Measurements from ENCODE around the gene DGKZ. TPM values are rescaled to one million over a fixed set of nuclear protein-coding genes. Genes with fewer than 3 reads are reported as not detected.

The DGKZ gene
- total and polyA plus RNA-seq, 10 of the 15 experiments (the other 5 are each of a cell fraction or from before 2014, with no cell fraction given) = 0.50 to 78.4 (median 39.5) TPM

DNA sequence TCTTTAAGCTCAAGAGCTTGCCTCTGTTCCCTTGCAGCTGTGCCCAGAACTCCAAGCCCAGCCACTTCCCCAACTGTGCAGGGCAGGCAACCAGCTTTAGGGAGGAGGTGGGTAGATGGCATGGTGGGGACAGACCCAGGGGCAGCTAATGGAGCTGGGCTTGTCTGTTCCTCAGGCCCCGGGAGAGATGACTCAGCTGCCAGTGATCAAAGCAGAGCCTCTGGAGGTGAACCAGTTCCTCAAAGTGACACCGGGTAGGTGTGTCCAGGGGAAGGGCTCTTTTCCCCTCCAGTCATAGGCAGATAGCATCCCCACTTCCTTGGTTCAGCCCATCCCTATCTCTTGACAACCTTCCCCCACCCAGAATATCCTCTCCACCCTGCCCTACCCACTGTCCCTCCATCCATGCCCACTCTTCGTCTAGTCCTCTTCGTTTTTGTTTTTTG, 37.4 kb upstream of the DGKZ start:
- peaks cover 7% of the 10 kb centered on the region for H3K4me1 ChIP-seq (ENCODE audit: control insufficient read depth, insufficient read depth, low read length)
- FAIRE-seq (peak; percentile 35), DNase-seq (ENCODE audit: low read depth, low spot score) (no peak), ATAC-seq (peak; percentile 88)
- ChIA-PET CTCF (interaction anchor here (0.6 to 14.4 kb wide), 30 partner anchors 8 to 538 kb away, joined by 3 to 626 read pairs (median 5); partner anchors contain the start of genes CREB3L1 and DGKZ), RAD21 (ENCODE audit: unreplicated experiment) (interaction anchor here (0.7 to 14.8 kb wide), 14 partner anchors 9 to 94 kb away, joined by 3 to 316 read pairs (median 3); partner anchors contain the start of genes CREB3L1 and DGKZ), POLR2A (interaction anchor here (0.5 to 1.5 kb wide), 5 partner anchors 32 to 167 kb away, joined by 3 to 9 read pairs (median 3); partner anchors contain the start of gene CREB3L1), SMC1A (ENCODE audit: uncharacterized antibody, unreplicated experiment) (interaction anchor here (0.6 to 7.0 kb wide), 16 partner anchors 8 to 337 kb away, joined by 3 to 120 read pairs (median 4); partner anchors contain the start of gene CREB3L1)
- peak overlapping the region; percentile 4; the same call in 1 of the 2 replicates for H2AFZ ChIP-seq (ENCODE audit: control insufficient read depth, low read depth, low read length)
- H3K36me3 ChIP-seq (ENCODE audit: control insufficient read depth in 2 of 2, insufficient read depth in 2 of 2, low read length in 1 of 2) = no peaks in the 10 kb centered on the region
- peak overlapping the region; percentile 33; the same call in 1 of the 2 replicates for H3K27ac ChIP-seq (ENCODE audit: control insufficient read depth, insufficient read depth)
- H3K9me3 ChIP-seq (replicated peaks; ENCODE audit: control insufficient read depth, insufficient read depth, low read length) = no peaks in the 10 kb centered on the region
- no TSS peak for BruUV-seq (replicated peaks)
- no peaks in the 10 kb centered on the region; a peak in 1 of 4 replicates for H3K27me3 ChIP-seq (replicated peaks in 1 of 2; ENCODE audit: control insufficient read depth in 2 of 2, insufficient read depth in 2 of 2, low read length in 1 of 2)
- H3K9ac ChIP-seq (ENCODE audit: control insufficient read depth, insufficient read depth, low read length) = no peak overlapping the region
- intact Hi-C loops (cut with micrococcal nuclease; ENCODE audit: unreplicated experiment) (loop anchor here (5.0 to 10.0 kb wide), 2 partner anchors 188 to 345 kb away; partner anchors contain the start of gene PHF21A), in situ Hi-C loops (cut with MboI) (loop anchor here (5.0 kb wide), 1 partner anchor 68 kb away; no protein-coding TSS in a partner anchor)
- WGBS (ENCODE audit: insufficient coverage, insufficient replicate concordance, low lambda C conversion rate, missing lambda C conversion rate) = 9% methylated on average over 4 of the region's 4 CpGs
- no peak overlapping the region for H3K4me3 ChIP-seq
- no peak overlapping the region for H3K4me2 ChIP-seq (ENCODE audit: control insufficient read depth, insufficient read depth)
- H3K79me2 ChIP-seq (ENCODE audit: control insufficient read depth, insufficient read depth, low read length) = no peaks in the 10 kb centered on the region
- no peaks in the 10 kb centered on the region for H4K20me1 ChIP-seq (ENCODE audit: control insufficient read depth, insufficient read depth)
- no peak for TF ChIP-seq TCF12 (IDR thresholded peaks at IDR 0.05; ENCODE audit: low read depth, low read length)
- TF ChIP-seq NR2F1 (conservative IDR thresholded peaks at IDR 0.05) = no peak
- no peak for TF ChIP-seq SRF (IDR thresholded peaks at IDR 0.05; ENCODE audit: low read depth in 2 of 2, low read length in 2 of 2)
- TF ChIP-seq E2F4 (IDR thresholded peaks at IDR 0.05; ENCODE audit: low read depth, low read length) = no peak
- no peak for TF ChIP-seq RBBP5 (conservative IDR thresholded peaks at IDR 0.05)
- no peak for TF ChIP-seq ATF7 (IDR thresholded peaks at IDR 0.05; ENCODE audit: low read depth)
- no peak for TF ChIP-seq FOS (IDR thresholded peaks at IDR 0.05; ENCODE audit: borderline replicate concordance, extremely low read depth, insufficient read length)
- no peak for TF ChIP-seq TAF1 (IDR thresholded peaks at IDR 0.05; ENCODE audit: borderline replicate concordance, low read depth, low read length)
- no peak for TF ChIP-seq SMAD5 (IDR thresholded peaks at IDR 0.05; ENCODE audit: low read depth)
- peak; percentile 13; the same call in 1 of the 2 replicates for TF ChIP-seq JUNB (IDR thresholded peaks at IDR 0.05)
- TF ChIP-seq NRF1 (conservative IDR thresholded peaks at IDR 0.05; ENCODE audit: low read depth, low read length) = no peak
- no peak for TF ChIP-seq CBFB (IDR thresholded peaks at IDR 0.05; ENCODE audit: low read depth)
- TF ChIP-seq DPF2 (IDR thresholded peaks at IDR 0.05) = 0 out of 2 replicates have a peak, but pooled peaks have one; percentile 35
- TF ChIP-seq ZZZ3 (IDR thresholded peaks at IDR 0.05; ENCODE audit: control insufficient read depth, insufficient read length, low read depth) = no peak
- no peak for TF ChIP-seq FOXK2 (IDR thresholded peaks at IDR 0.05)
- no peak for TF ChIP-seq ZNF24 (IDR thresholded peaks at IDR 0.05)
- no peak for TF ChIP-seq PAX5 (IDR thresholded peaks at IDR 0.05; ENCODE audit: borderline replicate concordance, low read depth, low read length)
- TF ChIP-seq, protein P1, sequence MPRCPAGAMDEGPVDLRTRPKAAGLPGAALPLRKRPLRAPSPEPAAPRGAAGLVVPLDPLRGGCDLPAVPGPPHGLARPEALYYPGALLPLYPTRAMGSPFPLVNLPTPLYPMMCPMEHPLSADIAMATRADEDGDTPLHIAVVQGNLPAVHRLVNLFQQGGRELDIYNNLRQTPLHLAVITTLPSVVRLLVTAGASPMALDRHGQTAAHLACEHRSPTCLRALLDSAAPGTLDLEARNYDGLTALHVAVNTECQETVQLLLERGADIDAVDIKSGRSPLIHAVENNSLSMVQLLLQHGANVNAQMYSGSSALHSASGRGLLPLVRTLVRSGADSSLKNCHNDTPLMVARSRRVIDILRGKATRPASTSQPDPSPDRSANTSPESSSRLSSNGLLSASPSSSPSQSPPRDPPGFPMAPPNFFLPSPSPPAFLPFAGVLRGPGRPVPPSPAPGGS (IDR thresholded peaks at IDR 0.05; ENCODE audit: borderline replicate concordance, insufficient read depth, low read depth, low read length, poor library complexity, severe bottlenecking) = no peak
- TF ChIP-seq TBL1XR1 (IDR thresholded peaks at IDR 0.05; ENCODE audit: low read depth, low read length) = no peak
- TF ChIP-seq RB1 (IDR thresholded peaks at IDR 0.05; ENCODE audit: borderline replicate concordance) = no peak
- peak; percentile 24; the same call in 1 of the 2 replicates for TF ChIP-seq IKZF1 (conservative IDR thresholded peaks at IDR 0.05)
- no peak for TF ChIP-seq NFYB (IDR thresholded peaks at IDR 0.05; ENCODE audit: insufficient read depth, low read depth, low read length)
- no peak for TF ChIP-seq SREBF2 (IDR thresholded peaks at IDR 0.05; ENCODE audit: low read length)
- TF ChIP-seq BRCA1 (IDR thresholded peaks at IDR 0.05; ENCODE audit: low read depth, low read length) = no peak
- TF ChIP-seq ETV6 (conservative IDR thresholded peaks at IDR 0.05 in 1 of 2, IDR thresholded peaks at IDR 0.05 in 1 of 2; ENCODE audit: borderline replicate concordance in 1 of 2, low read depth in 1 of 2) = no peak

All from GM12878 (cell line).